Stomach (tissue), 4 donors: ENCODE measurements around the gene ABCC9.

Experiments used
- POLR2A ChIP-seq, 4 donors: fragments of 450-650 bp; IDR thresholded peaks; one replicate each; pipeline ENCODE4 v1.6.1; 2016; ENCODE audit warnings: antibody characterized with exemption in 4 of 4, control low read depth in 2 of 4, mild to moderate bottlenecking in 1 of 4, moderate library complexity in 1 of 4
- POLR2AphosphoS5 ChIP-seq, 3 donors: sonication (generic); formaldehyde crosslinking; IDR thresholded peaks; one replicate each; pipeline ENCODE4 v1.6.1; 2016; ENCODE audit warnings: antibody characterized with exemption in 3 of 3
- TF ChIP-seq, protein P1 (sequence below), 7 experiments: fragments of 450-650 bp in 4 of 7; fragments of 200-600 bp in 3 of 7; sonication (generic) in 3 of 7; IDR thresholded peaks; one replicate each; pipeline ENCODE4 v1.5.1; 2016 to 2019; ENCODE audit warnings: antibody characterized with exemption in 7 of 7, control low read depth in 2 of 7, mild to moderate bottlenecking in 1 of 7

DNA sequence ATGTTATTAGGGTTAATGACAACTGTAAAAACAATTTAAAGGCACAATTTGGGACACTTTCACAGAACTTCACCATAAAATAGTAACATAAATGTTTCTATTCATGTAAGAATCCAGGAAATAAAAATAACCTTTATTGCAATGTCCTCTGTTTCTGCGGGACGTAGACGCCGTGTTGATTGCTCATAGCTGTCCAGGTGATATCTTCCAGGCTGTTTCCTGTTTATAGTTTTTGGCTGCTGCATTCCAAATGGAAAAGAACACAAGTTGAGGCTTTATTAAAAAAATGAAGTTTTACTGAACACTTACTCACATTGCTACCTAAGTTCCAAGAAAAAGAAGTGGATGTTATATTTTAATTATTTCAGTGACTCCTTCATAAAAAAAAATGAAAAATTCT is 58.6 kb downstream of the ABCC9 start:
- TF ChIP-seq POLR2A (IDR thresholded peaks at IDR 0.05) (no peak), POLR2AphosphoS5 (IDR thresholded peaks at IDR 0.05) (peak in 2 of 3 donors; percentile 6 to 38)
- TF ChIP-seq, protein P1, sequence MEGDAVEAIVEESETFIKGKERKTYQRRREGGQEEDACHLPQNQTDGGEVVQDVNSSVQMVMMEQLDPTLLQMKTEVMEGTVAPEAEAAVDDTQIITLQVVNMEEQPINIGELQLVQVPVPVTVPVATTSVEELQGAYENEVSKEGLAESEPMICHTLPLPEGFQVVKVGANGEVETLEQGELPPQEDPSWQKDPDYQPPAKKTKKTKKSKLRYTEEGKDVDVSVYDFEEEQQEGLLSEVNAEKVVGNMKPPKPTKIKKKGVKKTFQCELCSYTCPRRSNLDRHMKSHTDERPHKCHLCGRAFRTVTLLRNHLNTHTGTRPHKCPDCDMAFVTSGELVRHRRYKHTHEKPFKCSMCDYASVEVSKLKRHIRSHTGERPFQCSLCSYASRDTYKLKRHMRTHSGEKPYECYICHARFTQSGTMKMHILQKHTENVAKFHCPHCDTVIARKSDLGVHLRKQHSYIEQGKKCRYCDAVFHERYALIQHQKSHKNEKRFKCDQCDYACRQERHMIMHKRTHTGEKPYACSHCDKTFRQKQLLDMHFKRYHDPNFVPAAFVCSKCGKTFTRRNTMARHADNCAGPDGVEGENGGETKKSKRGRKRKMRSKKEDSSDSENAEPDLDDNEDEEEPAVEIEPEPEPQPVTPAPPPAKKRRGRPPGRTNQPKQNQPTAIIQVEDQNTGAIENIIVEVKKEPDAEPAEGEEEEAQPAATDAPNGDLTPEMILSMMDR (IDR thresholded peaks at IDR 0.05): no peak
